ENCODE results near the gene SKAP1. TPM values are rescaled to one million over a fixed set of nuclear protein-coding genes. Genes with fewer than 3 reads are reported as not detected.

The SKAP1 gene
- 10 to 100 TPM in 4 of 6 experiments, 1 to 10 TPM in 2; 4.5 to 51.0 (median 17.5) TPM for total RNA-seq
- long read RNA-seq, transcript SKAP1-203 (3 exons, 682 nt): major isoform, 12 of 15 reads
- long read RNA-seq, partial matches to known transcripts: 2 of 15 reads
- long read RNA-seq, other reads (novel, unspliced or antisense): 1 of 15 reads

GRCh38 chr17:48429638-48430586 lies at the start of gene SKAP1:
SKAP1 (minus strand) TSS chr17:48430214.
- Histone ChIP-seq H3K27me3 (peaks cover 0 to 4% of the 10 kb centered on the region in 2 donors), H3K9me3 (no peaks in the 10 kb centered on the region), H3K4me1 (no peaks in the 10 kb centered on the region), H3K4me3 (peak within 1 kb of the TSS in 1 of 3 donors; percentile 7), H3K36me3 (no peaks in the 10 kb centered on the region), H3K27ac (peak within 1 kb of the TSS in 1 of 3 donors; percentile 27)
- ATAC-seq (peak; percentile 30 to 57 (median 47)), DNase-seq (peak in 1 of 3 donors; percentile 44)
- 36% methylated on average over 14 of the region's 65 CpGs for WGBS (ENCODE audit: insufficient coverage, low coverage, low lambda C conversion rate, missing lambda C conversion rate)
- TF ChIP-seq CTCF (IDR thresholded peaks at IDR 0.05) (no peak), POLR2A (IDR thresholded peaks at IDR 0.05) (no peak)
- intact Hi-C loops (cut with DNase I): no loop called here

GRCh38 chr17:48479014-48479402 lies 49.0 kb upstream of the SKAP1 start:
- TF ChIP-seq CTCF (IDR thresholded peaks at IDR 0.05) (no peak), POLR2A (IDR thresholded peaks at IDR 0.05) (no peak)
- intact Hi-C loops (cut with DNase I): no loop called here
- Histone ChIP-seq H3K4me1 (no peaks in the 10 kb centered on the region), H3K27ac (no peak overlapping the region), H3K36me3 (no peaks in the 10 kb centered on the region), H3K27me3 (no peaks in the 10 kb centered on the region), H3K9me3 (no peaks in the 10 kb centered on the region), H3K4me3 (no peak overlapping the region)
- no peak for ATAC-seq
- no peak for DNase-seq
- 59% methylated on average over 2 of the region's 2 CpGs for WGBS (ENCODE audit: insufficient coverage, low coverage, low lambda C conversion rate, missing lambda C conversion rate)

GRCh38 chr17:48478224-48479013 lies 48.4 kb upstream of the SKAP1 start:
- no peaks in the 10 kb centered on the region for H3K27me3 ChIP-seq
- 47% methylated on average over 6 of the region's 9 CpGs for WGBS (ENCODE audit: insufficient coverage, low coverage, low lambda C conversion rate, missing lambda C conversion rate)
- intact Hi-C loops (cut with DNase I): no loop called here
- no peaks in the 10 kb centered on the region for H3K9me3 ChIP-seq
- no peaks in the 10 kb centered on the region for H3K4me1 ChIP-seq
- TF ChIP-seq CTCF (IDR thresholded peaks at IDR 0.05) (no peak), POLR2A (IDR thresholded peaks at IDR 0.05) (no peak)
- ATAC-seq: peak in 2 of 4 donors; percentile 17 to 32
- H3K27ac ChIP-seq: no peak overlapping the region
- DNase-seq: no peak
- no peak overlapping the region for H3K4me3 ChIP-seq
- H3K36me3 ChIP-seq: no peaks in the 10 kb centered on the region

- DNase-seq (no peak), ATAC-seq (no peak)
- Histone ChIP-seq H3K27me3 (no peaks in the 10 kb centered on the region), H3K9me3 (no peaks in the 10 kb centered on the region), H3K36me3 (no peaks in the 10 kb centered on the region), H3K4me3 (no peak overlapping the region), H3K27ac (no peak overlapping the region), H3K4me1 (no peaks in the 10 kb centered on the region)
- intact Hi-C loops (cut with DNase I): no loop called here
- 8% methylated on average over 1 of the region's 1 CpG for WGBS (ENCODE audit: insufficient coverage, low coverage, low lambda C conversion rate, missing lambda C conversion rate)
- no peak for TF ChIP-seq CTCF (IDR thresholded peaks at IDR 0.05)
- no peak for TF ChIP-seq POLR2A (IDR thresholded peaks at IDR 0.05)
These were observed 47.2 kb upstream of the SKAP1 start for GRCh38 chr17:48477221-48477620.
